HepG2 (cell line): Measurements from ENCODE around the gene DNAJC5. TPM values are rescaled to one million over a fixed set of nuclear protein-coding genes. Genes with fewer than 3 reads are reported as not detected.
A peak's percentile ranks its signal among the peaks of the same experiment; 100 is the strongest.

ENCODE experiments used
- CHD4 ChIP-seq: fragments of 200-600 bp; sonication (generic); IDR thresholded peaks from 2 replicates; pipeline ENCODE4 v1.7.0; 2017; ENCODE audit warnings: mild to moderate bottlenecking, low read length, borderline replicate concordance
- KAT7 ChIP-seq: IDR thresholded peaks from 2 replicates; pipeline ENCODE4 v1.6.1; 2018; ENCODE audit warnings: borderline replicate concordance, missing compliant biosample characterization
- MAFF ChIP-seq: IDR thresholded peaks from 2 replicates; pipeline ENCODE4 v1.6.1; 2011; ENCODE audit warnings: low read depth, low read length, improper control_type of control experiment
- MYNN ChIP-seq: sonication (generic); formaldehyde crosslinking; IDR thresholded peaks from 2 replicates; pipeline ENCODE4 v1.4.0; 2020; ENCODE audit warnings: mild to moderate bottlenecking, low read depth, missing genetic modification reagents
- NFAT5 ChIP-seq: sonication (generic); formaldehyde crosslinking; IDR thresholded peaks from 2 replicates; pipeline ENCODE4 v1.4.0; 2020; ENCODE audit warnings: missing genetic modification reagents
- PAXIP1 ChIP-seq: sonication (generic); formaldehyde crosslinking; conservative IDR thresholded peaks from 2 replicates; pipeline ENCODE4 v1.4.0; 2020; ENCODE audit warnings: mild to moderate bottlenecking, missing genetic modification reagents, moderate library complexity
- PPARG ChIP-seq: conservative IDR thresholded peaks from 2 replicates; pipeline ENCODE4 v1.6.1; 2016; ENCODE audit warnings: missing biosample characterization, missing genetic modification reagents
- SALL2 ChIP-seq: sonication (generic); formaldehyde crosslinking; IDR thresholded peaks from 2 replicates; pipeline ENCODE4 v1.8.1; 2023; ENCODE audit warnings: mild to moderate bottlenecking, missing genetic modification reagents, inconsistent platforms
- ZBTB34 ChIP-seq: sonication (generic); formaldehyde crosslinking; IDR thresholded peaks from 2 replicates; pipeline ENCODE4 v1.8.0; 2022; ENCODE audit warnings: mild to moderate bottlenecking, missing genetic modification reagents
- ZBTB39 ChIP-seq: sonication (generic); formaldehyde crosslinking; IDR thresholded peaks from 2 replicates; pipeline ENCODE4 v1.5.0; 2020; ENCODE audit warnings: missing genetic modification reagents
- ZFP1 ChIP-seq: IDR thresholded peaks from 2 replicates; pipeline ENCODE4 v1.6.1; 2016
- ZNF205 ChIP-seq: IDR thresholded peaks from 2 replicates; pipeline ENCODE4 v1.6.1; 2018; ENCODE audit warnings: missing biosample characterization, missing genetic modification reagents
- ZNF501 ChIP-seq: sonication (generic); formaldehyde crosslinking; IDR thresholded peaks from 2 replicates; pipeline ENCODE4 v1.5.1; 2020; ENCODE audit warnings: mild to moderate bottlenecking, moderate library complexity, missing genetic modification reagents
- ZNF580 ChIP-seq: IDR thresholded peaks from 2 replicates; pipeline ENCODE4 v1.6.1; 2016; ENCODE audit warnings: low read depth, borderline replicate concordance
- ZNF816 ChIP-seq: sonication (generic); formaldehyde crosslinking; IDR thresholded peaks from 2 replicates; pipeline ENCODE4 v1.8.0; 2022; ENCODE audit warnings: missing genetic modification reagents, mild to moderate bottlenecking, borderline replicate concordance
- polyA plus RNA-seq, 8 experiments: library from polyadenylated mRNA; depleted of rRNA in 3 of 8; stranded (reverse) in 7 of 8; unstranded in 1 of 8; fragments of >200 nt; fragmentation: Illumina TruSeq in 4 of 8; extraction: Trizol in 4 of 8; gene quantifications; 2 replicates each; pipeline versions ENCODE4 v1.2.1 to v1.2.3, GENCODE V29; 2011 to 2016; ENCODE audit warnings: low read depth in 4 of 8, missing spikeins in 1 of 8, mixed read lengths in 1 of 8; ENCODE audit not compliant: insufficient read depth in 1 of 8
- total RNA-seq, 5 experiments: library from RNA; depleted of rRNA; stranded (reverse); fragments of >200 nt; fragmentation: Illumina TruSeq; extraction: Trizol; gene quantifications; 2 replicates each; pipeline ENCODE4 v1.2.3, GENCODE V29; 2016; ENCODE audit warnings: low read depth in 1 of 5

Gene DNAJC5
- total and polyA plus RNA-seq, 2 of the 13 experiments (the other 11 are each of a cell fraction or from before 2014, with no cell fraction given): 42.8 to 64.5 TPM

- peak; percentile 46 for TF ChIP-seq PAXIP1 (CRISPR knock-in tag)
- 0 out of 2 replicates have a peak, but pooled peaks have one; percentile 35 for TF ChIP-seq ZFP1
- no peak for TF ChIP-seq KAT7 (CRISPR knock-in tag)
- no peak for TF ChIP-seq MAFF
- no peak for TF ChIP-seq ZNF501 (CRISPR knock-in tag)
- peak; percentile 59; the same call in 1 of the 2 replicates for TF ChIP-seq SALL2 (CRISPR knock-in tag)
- TF ChIP-seq ZNF580 (CRISPR knock-in tag): peak; percentile 96
- no peak for TF ChIP-seq CHD4
- peak; percentile 26; the same call in 1 of the 2 replicates for TF ChIP-seq PPARG (CRISPR knock-in tag)
- peak; percentile 86; the same call in 1 of the 2 replicates for TF ChIP-seq MYNN (CRISPR knock-in tag)
- TF ChIP-seq NFAT5 (CRISPR knock-in tag): 0 out of 2 replicates have a peak, but pooled peaks have one; percentile 20
- peak; percentile 90 for TF ChIP-seq ZNF205 (CRISPR knock-in tag)
- peak; percentile 40; the same call in 1 of the 2 replicates for TF ChIP-seq ZBTB34 (CRISPR knock-in tag)
- TF ChIP-seq ZNF816 (CRISPR knock-in tag): no peak
- no peak for TF ChIP-seq ZBTB39
Observed at GRCh38 chr20:63957004-63957689, 62.2 kb downstream of the DNAJC5 start (continued).
